NCI-H2107 treated with DMSO at 0.1 percent for 48 hours (cell line): ENCODE results near the gene ADGRA1.

Experiments
- DNase-seq: peaks from one replicate; lab custom pipeline; 2025; ENCODE audit not compliant: unreplicated experiment; lab: John Stamatoyannopoulos, UW

ADGRA1 gene

GRCh38 chr10:133075346-133076137 is 12.2 kb upstream of the ADGRA1 start:
- DNase-seq = no peak

GRCh38 chr10:133076274-133077038 is 11.3 kb upstream of the ADGRA1 start:
- DNase-seq = no peak

GRCh38 chr10:133079836-133080682 is 7.7 kb upstream of the ADGRA1 start:
- no peak for DNase-seq

GRCh38 chr10:133080683-133081040 is 7.1 kb upstream of the ADGRA1 start:
- DNase-seq = no peak

DNA sequence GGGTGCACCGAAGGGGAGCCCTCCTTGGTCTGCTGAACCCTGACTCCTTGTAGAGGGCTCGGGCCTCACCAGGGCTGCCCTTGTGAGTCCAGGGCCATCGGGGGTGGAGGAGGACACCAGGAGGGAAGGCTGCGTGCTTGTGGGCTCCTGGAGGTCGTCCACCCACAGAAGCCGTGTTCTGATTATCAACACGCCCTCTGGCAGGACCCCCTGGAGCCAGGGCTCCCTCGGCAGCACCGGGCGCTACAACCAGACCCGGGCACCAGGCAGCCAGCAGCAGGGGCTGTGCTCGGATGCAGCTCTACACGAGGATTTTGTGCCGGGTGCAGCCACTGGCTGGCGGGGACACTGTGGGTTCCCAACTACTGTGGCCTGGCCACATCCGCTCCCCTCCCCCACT is 6.1 kb upstream of the ADGRA1 start:
- no peak for DNase-seq

GRCh38 chr10:133082685-133083421 is 4.9 kb upstream of the ADGRA1 start:
- DNase-seq = no peak

DNA sequence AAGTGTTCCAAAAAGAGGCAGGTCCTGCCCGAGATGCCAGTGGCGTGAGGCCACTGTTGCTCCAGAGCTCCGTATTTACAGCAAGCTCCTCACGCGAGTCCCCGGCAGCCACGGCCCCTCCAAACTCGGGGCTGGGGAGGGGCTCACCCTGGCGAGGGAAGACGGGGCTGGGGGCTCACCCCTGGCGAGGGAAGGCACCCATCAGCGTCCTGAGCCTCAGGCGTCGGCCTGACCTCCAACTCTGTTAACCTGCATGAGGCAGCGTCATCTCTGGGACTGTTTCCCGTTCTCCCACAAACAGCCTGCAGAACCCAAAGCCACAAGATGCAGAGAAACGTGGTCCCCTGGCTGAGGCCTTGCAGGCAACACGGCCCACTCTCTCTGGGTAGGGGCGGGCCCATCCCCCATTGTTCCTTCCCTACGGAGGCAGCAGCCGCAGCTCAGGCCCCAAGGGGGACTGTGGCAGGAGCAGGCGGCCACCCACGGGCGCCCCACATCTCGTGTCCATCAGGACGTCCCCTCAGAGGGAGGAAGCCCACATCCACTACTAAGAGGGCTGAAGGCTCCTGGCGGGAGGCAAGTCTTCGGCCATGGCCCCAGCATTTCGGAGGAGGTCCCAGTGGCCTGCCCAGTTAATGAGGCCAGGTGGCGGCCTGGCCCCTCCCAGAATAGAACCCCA is 4.2 kb upstream of the ADGRA1 start:
- DNase-seq = no peak

DNA sequence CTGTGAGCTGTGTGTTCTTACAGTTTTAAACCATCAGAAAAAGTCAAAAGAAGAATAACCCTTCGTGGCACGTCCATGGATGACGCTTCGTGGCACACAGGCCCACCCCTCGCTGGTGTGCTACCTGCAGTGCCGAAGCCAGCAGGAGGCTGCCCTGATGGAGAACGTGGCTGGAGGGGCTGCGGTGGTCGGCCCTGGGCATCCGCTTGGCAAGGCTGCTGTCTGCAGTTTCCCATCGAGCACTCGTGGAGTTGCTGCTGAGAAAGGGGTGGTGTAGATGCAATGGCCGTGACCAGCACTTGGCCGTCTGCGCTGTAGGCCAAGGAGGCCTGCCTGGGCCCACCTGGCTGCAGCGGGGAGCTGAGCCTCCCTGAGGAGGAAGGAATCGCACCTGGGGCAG is 3.2 kb upstream of the ADGRA1 start:
- DNase-seq = no peak

GRCh38 chr10:133085251-133086125 is 2.2 kb upstream of the ADGRA1 start:
- no peak for DNase-seq

GRCh38 chr10:133086247-133086646 is 1.5 kb upstream of the ADGRA1 start:
- DNase-seq = no peak

- DNase-seq = no peak
Observed at GRCh38 chr10:133087045-133087678, 562 bp upstream of the ADGRA1 start.

DNA sequence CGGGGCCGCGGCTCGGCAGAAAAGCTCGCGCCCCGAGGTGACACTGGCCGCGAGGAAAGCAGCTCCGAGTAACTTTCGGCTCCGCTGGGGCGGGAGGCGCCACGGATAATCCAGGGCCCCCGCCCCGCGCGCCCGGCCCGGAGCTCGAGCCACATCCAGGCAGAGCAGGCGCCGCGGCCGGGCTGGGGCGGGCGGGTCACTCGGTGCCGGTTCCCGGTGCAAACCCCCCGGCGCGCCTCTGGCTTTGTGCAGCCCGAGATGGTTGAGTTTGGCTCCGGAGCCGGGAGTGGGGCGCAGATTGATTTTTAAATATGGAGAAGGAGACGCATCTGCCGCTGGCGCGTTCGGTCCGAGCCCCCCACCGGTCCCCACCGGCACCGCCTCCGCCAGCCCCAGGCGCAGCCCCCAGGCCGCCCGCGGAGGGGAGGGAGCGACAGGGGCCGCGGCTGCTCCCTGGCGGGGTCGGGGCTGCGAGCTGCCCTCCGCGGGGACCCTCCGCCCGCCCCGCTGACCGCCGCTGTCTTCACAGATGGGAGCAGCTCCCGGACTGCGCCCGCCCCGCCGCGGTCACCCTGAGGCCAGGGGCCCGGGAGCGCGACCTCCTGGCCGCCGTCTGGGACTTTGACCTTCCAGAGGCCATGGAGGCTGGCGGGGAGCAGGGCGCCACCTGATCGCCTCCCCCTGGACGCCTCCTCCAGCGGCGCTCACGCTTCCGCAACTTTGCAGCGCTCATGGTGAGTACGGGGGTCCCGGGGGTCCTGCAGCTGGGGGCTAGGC is 643 bp downstream of the ADGRA1 start:
- no peak for DNase-seq

DNA sequence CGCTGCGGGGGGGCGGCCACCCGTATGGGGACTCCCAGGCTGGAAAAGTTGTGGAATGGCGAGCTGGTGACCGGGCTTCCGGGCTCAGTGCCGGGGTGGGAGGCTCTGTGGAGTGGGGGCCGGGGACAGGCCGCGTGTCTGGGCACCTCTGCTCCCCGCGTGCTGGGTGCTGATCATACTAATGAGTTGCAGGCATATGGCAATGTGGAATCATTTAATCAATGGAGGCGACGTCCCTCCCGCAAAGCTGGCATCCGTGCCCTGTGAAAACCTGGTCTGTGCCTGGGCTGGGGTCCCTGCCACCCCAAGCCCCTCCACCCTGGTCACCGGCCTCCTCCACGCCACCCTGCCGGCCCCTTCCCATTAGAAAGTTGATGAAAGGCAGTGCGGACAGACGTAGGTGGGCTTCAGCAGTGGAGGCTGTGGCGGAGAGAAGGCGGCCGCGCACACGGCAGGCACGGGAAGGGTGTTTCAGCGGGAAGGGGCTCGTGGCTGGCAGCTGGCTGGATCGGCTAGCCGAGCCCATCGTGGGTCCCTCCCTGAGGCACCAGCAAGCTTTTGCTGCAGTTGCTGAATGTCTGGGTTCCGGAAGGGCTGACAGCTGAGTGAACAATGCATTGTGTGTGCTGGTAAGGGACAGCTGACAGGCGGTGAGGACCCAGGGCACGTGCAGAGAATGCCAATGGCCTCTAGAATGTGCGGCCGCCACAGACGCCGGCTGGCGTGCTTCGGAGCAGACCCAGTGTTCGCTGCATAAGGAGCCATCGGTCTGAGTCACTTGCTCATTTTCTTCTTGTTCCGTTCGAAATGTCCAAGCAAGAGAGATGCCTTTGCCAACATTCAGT is 1.5 kb downstream of the ADGRA1 start:
- DNase-seq = no peak

GRCh38 chr10:133090101-133090500 is 2.4 kb downstream of the ADGRA1 start:
- DNase-seq = no peak

GRCh38 chr10:133090654-133091053 is 2.9 kb downstream of the ADGRA1 start:
- DNase-seq = no peak

DNA sequence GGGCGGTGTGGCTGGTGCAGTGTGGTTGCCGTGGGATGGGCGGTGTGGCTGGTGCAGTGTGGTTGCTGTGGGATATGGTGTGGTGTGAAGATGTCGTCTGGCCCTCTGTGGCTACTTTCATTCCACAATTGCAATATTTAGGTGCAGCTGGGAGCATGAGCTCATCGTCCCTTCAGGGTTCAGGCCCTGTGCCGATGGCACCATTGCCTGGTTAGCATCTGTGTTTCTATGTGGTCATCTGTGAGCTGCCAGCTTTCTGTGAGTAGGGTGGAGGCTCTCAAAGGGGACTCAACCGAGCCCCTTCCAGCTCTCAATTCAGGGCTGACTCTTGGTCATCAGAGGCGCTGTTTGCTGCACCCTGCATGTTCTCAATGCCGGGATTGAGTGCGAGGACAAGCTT is 3.6 kb downstream of the ADGRA1 start:
- no peak for DNase-seq

DNA sequence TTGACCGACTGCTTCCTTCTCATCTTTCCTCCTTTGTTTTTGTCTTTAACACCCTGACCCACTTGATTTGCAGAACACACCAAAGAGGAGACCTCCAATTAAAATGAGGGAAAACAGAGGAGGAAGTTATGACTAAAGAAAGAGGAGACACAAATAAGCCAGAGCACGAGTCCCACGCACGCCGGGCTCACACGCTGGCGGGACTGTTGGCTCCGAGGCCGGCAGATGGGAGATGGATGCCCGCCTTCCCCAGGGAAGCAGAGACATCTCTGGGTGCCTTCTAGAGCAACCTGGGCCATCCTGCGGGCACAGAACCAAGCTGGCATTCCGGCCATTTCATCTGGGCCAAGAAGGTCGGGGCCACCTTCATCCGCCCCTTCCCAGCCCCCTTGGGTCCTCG is 5.6 kb downstream of the ADGRA1 start:
- no peak for DNase-seq
